ENCODE data around the gene PARVB.

The PARVB gene

DNA sequence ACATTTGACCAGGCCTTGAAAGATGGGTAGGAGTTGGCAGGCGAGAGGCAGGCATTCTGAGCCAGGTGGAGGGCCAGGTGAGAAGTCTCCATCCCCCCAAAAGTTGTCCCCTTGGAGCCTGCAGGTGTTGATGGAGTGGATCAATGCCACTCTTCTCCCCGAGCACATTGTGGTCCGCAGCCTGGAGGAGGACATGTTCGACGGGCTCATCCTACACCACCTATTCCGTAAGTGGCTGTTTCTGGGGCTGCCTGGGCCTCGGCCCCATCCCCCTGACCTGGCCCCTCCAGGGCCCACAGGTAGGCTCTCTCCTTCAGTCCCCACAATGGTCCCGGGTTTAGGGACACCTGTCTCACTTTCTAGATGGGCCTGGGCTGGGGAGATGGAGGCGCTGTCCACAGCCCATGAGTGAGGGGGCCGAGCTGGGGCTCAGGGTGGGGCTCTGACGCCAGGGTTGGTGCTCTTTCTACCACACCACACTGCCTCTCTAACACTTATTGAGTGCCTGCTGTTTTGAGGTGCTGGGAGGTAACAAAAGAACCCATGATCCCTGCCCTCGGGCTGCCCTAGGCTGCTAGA, 163.6 kb downstream of the PARVB start:
- no peak for DNase-seq

DNA sequence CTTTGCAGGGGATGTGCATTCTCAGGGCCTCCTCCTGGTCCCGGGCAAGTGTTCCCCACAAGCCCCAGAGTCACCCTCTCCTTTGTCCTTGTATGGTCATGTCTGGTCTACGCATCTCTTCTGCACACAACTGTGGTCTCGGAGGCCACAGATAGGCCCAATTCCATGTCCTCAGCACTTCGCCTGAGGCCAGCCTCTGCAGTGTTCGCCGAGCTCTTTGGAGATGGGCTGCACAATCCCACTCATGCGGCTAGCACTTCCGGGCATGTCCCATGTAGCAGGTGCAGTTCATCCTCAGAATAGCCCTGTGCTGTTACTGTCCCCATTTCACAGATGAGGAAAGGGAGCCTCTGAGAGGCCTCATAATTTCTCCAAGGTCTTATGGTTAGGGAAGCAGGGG, 164.2 kb downstream of the PARVB start:
- no peak for DNase-seq

DNA sequence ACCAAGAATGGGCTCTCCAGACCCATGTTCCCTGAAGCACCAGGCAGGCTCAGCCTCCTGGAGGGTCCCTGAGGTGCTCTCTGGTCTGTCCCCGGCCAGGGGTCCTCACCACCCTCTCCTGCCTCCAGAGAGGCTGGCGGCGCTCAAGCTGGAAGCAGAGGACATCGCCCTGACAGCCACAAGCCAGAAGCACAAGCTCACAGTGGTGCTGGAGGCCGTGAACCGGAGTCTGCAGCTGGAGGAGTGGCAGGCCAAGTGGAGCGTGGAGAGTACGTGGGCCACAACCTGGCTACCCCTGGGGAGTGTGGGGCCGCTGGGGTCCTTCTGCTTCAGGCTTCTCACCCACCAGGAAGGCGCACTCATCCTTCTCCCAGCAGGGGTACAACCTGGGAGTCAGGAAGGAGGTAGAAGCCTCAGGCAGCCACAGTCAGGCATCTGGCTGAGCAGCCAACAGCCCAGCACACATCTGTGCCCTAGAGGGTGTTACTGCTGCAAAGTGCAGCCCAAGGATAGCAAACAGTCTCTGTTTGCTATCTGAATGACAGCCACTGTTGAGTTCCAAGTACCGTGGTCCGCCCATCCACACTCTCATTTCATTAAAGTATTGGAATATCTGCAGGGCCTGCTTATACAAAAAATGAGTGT, 165.0 kb downstream of the PARVB start:
- DNase-seq = no peak

DNA sequence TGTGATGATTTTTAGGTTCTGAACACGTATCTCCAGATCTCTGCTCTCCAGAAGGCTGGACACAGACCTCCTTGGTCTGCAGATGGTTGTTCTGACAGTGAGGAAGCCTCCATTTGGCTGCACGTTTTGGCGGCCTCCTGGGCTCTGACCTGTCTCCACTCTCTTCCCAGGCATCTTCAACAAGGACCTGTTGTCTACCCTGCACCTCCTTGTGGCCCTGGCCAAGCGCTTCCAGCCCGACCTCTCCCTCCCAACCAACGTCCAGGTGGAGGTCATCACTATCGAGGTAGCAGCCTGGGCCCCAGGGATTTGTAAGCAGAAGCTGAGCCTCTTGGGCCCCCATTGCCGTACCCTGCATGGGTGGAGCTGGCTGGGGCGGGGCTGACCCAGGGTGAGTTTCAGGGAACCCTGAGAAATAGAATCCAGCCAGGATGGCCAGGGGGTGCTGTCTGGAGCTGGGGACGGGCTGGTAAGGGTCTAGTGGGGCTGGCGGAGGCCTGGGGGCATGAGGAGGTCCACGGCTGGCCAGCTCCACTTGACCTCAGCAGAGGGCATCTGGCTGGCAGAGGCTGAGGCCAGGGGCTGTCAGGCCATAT, 166.4 kb downstream of the PARVB start:
- DNase-seq = no peak

DNA sequence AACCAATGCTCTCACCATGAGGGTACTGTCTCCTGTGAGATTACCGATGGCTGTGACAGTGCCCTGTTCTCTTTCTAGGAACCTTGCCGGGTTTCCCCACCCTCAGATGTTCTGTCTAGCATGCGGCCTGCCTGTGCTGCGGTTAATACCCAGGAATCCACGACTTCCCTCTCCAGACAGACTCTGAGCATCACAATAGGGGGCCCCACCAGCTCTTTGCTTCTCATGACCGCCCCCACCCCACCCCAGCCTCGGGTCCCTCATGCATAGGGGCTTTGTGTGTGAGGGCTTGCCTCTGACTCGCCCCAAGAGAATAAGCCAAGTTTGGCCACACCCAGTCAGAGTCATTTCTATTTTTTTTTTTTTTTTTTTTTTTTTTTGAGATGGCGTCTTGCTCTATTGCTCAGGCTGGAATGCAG, 166.9 kb downstream of the PARVB start:
- no peak for DNase-seq

DNA sequence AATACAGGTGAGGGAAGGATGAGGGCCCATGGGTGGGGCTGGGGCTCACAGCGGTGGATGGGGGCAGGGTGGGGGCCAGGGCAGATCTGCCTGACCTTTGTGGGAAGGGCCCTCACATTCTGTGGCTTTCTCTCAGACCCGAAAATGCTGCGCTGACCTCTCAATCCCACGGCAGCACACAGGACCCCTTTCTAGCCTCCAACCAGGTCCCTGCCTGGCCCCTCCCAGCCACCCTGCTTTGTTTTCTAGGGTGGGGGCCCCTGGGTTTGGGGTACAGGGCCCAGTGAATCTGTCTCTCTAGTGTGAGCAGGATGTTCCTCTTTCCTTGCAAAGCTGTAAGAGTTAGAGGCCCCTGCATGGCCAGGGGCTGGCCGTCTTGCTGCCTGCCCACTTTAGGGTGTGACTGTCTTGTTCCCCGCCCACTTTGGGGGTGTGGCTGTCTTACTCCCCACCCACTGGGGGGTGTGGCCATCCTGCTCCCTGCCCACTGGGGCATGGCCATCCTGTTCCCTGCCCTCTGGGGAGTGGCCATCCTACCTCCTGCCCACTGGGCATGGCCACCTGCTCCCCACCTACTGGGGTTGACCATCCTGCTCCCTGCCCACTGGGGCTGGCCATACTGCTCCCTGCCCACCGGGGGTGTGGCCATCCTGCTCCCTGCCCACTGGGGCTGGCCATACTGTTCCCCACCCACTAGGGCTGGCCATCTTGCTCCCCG, 168.2 kb downstream of the PARVB start:
- no peak for DNase-seq

DNA sequence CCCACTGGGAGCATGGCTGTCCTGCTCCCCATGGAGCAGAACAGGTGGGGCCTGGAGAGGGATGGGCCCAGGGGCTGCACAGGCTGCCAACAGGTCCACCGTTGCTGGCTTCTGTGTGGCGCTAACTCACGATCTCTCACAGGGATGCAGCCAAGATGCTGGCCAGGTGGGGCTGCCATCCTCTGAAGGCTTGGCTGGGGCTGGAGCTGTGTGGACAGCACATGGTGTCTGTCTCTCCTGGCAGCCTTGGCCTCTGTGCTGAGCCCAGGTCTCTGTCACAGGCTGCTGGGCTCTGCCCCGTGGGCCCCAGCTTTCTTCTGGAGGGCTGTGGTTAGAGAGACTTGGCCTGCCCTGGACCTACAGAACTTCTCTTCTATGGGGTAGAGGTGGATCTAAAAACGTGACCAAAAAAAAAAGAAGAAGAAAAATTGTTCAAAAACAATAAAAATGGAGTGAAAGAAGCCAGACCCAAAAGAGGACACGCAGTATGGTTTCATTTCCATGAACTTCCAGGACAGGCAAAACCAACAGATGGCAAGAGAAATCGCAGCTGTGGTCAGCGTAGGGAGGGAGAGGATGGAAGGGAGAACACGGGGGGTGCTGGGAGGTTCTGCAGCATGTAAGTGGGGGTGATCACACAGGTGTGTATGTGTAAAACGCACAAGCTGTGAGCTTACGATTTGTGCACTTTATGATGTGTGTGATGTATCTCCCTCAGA, 168.9 kb downstream of the PARVB start:
- DNase-seq = no peak

DNA sequence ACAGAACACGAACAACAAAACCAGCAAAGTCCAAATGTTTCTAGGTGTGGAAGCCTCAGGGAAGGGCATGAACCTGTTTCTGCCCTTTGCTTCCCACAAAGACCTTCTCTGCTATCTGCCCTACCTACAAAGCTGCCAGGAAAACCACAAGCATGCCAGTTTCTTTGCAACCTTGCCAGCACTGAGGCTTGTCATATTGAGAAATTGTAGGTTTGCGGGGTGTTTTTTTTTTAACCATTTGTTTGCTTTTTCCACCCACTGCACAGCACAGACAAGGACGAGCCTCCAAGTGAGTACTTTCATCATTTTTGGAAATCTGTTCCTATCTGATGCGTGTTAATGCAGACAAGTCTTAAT, 169.4 kb downstream of the PARVB start:
- no peak for DNase-seq

DNA sequence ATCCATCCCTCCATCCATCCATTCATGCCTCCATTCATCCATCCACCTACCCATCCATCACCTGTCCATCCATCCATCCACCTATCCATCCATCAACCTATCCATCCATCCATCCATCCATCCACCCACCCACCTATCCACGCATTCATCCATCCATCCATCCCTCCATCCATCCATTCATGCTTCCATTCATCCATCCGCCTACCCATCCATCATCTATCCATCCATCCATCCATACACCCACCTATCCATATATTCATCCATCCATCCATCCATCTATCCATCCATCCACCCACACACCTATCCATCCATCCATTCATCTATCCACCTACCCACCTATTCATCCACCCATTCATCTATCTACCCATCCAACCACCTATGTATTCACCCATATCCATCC, 170.5 kb downstream of the PARVB start:
- no peak for DNase-seq

DNA sequence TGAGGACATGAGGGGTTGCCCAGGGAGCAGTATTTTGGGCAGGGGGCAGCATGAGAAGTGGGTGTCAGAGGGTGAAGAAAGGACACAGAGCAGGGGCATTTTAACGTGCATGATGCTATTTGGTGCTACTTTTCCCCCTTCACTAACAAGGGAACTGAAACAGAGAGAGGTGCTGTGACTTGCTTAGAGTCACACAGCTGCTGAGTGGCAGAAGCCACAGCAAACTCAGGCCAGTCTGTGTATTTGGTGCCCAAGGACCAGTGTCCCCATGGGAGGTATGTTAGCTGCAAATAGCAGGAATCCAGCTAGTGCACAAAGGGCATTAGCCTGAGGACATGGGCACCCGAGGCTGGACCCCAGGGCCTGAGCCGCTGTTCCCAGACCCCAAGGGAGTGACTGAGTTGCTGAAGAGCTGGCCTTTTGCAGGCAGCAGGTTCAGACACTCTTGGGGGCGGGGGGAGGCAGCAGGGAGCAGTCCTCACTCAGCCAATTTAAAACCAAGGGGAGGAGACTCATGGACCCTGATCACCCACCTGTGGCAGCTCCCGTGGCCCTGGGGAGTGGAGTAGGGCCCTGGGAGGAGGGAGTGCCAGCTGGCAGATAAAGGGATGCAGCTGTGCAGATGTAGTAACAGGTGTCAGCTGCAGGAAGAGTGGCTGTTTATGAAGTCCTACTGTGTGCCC, 171.2 kb downstream of the PARVB start:
- DNase-seq = no peak

DNA sequence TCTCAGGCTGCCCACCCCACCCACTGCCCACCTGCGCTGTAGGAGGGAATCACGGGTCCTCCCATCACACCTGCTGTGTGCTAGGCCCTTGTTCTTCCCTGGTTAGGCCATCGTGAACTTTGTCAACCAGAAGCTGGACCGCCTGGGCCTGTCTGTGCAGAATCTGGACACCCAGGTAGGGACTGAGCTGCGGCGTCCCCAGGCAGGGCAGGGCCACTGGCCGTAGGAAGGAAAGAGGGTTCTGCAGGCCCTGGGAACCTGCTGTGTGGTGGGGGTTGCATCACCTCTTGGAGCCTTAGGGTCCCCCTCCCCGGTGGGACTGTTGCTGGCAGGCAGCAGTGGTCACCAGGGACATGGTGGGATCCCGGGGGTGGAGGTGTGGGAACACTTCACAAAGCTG, 172.1 kb downstream of the PARVB start:
- DNase-seq = no peak

DNA sequence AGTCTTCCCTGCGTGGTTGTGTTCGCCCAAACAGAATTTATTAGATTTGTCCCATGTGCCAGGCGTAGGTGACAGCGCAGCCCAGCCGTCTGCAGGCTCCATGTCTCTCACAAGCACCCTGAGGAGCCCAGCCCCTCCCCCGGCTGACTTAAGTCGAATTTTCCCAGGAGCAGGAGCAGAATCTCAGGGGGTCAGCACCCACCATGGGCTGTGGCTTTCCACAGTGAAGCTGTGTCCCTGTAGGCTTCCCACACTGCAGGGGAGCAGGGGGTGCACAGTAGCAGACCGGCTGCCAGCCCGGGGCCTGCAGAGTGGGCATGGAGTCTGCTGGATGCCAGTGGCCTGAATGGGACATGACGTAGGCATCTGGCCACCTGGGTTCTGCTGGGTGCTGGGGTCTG, 172.6 kb downstream of the PARVB start:
- DNase-seq = no peak

DNA sequence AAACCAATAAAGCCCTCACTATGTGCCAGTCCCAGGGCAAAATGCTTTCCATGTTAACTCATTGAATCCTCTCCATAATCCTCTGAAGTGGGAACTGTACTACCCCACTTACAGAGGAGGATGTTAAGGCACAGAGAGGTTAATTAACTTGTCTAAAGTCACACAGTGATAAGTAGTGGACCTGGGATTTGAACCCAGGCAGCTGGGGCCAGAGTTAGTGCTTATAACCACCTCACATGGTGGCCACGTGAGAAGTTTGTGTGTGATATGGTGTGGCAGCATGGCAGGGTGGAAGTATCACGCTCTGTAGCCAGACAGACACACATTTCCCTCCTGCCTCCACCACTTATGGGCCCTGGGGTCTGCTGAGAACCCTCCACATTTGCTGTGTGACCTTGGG, 173.2 kb downstream of the PARVB start:
- DNase-seq = no peak

DNA sequence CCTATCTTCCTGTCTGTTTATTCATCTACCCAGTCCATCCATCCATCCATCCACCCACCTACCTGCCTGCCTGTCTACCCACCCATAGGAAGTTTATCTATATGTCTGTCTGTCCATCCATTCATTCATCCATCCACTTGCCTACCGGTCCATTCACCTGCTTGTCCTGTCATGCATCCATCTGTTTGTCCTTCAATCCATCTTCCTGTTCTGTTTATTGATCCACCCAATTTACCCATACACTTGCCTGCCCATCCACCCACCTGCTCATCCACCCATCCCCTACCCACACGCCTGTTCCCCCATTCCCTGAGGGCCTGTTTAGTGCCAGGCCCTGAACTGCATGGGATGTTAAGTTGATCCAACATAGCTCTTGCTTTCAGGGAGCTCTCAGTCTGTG, 175.1 kb downstream of the PARVB start:
- no peak for DNase-seq

DNA sequence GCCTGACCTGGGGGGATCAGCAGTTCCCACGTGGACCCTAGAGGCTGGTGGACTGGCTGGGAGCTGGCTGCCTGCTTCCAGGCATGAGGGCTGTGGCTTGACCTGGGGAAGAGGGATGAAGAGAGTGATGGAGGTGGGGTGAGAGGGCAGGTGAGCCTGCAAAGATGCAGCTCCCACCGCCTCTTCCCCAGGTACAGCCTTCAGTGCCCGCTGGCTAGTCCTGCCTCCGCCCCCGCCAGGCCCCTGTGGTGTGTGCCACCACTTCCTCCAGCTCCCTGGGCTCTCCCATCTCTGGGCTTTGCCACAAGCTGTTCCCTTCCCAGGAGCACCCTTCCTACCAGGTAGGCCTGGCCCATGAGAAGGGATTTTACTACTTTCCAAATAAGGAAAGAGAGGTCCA, 175.8 kb downstream of the PARVB start:
- no peak for DNase-seq

DNA sequence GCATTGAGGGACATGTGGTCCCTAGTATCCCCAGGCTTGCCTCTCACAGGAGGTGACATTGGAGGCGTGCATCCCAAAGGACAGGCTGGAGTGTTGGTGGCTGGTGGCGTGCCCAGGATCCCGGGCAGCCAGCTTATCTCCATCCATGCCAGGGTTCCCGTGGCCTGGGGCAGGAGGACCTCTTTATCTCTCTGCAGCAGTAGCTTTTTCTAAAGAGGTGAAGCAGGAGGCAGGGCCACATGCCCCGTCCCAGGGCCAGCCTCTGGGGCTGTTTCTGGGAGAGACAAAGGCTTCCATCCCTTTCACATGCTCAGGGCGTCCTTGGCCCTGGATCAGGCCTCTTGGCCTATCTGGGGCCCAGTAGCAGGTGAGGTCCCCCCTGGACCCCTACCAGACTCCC, 176.3 kb downstream of the PARVB start:
- DNase-seq = no peak

DNA sequence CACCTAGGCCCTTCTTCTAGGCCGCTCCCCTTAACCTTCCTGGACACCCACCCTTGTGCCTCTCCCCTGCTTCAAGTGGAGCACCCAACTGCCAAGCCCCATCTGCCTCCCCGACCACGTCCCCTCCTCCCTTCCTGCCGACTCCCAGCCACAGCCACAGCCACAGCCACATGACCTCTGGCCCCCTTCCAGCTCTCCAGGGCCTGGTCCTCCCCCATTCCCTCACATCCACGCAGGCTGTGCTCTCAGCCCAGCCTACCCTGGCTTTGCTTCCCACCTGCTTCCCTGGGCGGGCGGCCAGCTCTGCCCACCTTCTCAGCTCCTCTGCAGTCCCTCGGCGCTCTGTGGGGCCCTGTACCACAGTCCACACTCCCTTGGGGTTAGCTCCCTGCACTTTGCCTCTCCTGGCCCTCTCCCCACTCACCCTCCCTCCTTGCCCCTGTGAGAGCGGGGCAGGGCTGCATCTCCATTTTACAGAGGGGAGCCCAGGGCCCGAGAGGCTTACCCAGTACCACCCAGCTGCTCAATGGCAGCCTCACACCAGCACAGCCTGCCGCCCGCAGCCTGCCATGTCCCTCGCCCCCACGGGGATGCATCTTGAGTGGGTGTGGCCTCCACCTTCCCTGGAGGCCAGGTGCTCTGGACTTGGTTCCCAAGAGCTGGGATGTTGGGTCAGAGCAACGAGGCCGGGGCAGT, 176.9 kb downstream of the PARVB start:
- DNase-seq = no peak

DNA sequence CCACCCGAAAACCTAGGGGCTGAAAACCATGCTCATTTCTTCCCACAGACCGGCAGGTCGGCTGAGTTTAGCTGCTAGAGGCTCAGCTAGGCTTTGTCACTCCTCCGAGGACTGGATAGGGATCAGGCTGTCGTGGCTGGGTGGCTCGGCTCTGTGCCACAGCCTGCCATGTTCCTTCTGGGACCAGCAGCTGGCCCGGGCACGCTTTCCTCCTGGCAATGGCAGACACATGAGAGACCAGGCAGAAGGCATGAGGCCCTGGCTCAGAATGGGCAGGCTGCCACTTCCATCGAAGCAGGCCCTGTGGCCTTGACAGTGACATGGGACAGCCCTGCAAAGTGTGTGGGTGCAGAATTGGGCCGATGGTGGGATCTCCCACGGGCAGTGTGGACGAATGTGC, 177.6 kb downstream of the PARVB start:
- no peak for DNase-seq

DNA sequence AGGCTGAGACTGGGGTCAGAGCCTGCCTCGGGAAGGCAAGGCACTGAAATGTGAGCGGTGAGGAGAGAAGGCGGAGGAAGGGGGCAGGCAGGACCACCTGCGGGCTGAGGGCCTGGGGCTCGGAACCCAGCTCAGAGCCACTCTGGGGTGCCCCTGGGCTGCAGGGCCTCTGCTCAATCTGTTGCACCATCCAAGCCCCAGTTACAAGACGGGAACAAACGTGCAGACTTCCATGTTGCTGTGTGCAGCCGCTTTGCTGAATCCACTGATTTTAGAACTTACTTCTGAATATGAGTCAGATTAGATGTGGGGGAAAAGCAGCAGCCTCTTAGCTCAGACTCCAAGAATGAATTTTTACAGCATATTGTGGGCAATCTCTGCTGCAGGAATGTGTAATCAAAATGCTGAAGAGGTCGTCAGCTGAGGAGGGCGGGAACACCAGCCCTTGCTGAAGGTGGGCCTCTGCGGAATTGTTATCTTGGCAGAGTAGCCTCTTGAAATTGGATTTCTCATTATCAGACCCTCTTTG, 178.2 kb downstream of the PARVB start:
- no peak for DNase-seq

DNA sequence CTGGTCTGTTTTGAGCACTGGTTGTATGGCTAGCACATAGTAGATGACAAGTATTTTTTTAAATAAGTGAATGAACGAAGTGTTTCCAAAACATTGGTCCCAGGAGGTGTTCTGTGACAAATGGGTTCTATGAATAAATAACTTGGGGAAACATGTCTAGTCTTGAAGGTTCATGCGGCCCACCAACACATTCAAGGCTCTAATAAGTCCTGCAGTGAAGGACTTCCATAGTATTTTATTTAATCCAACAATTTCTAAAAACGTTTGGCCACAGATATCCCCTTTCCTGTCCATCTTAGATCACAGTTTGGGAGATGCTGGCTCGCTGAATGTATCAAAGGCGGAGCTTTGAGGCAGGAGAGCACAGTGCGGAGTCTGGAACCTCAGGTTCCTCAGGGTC, 179.1 kb downstream of the PARVB start:
- no peak for DNase-seq

DNA sequence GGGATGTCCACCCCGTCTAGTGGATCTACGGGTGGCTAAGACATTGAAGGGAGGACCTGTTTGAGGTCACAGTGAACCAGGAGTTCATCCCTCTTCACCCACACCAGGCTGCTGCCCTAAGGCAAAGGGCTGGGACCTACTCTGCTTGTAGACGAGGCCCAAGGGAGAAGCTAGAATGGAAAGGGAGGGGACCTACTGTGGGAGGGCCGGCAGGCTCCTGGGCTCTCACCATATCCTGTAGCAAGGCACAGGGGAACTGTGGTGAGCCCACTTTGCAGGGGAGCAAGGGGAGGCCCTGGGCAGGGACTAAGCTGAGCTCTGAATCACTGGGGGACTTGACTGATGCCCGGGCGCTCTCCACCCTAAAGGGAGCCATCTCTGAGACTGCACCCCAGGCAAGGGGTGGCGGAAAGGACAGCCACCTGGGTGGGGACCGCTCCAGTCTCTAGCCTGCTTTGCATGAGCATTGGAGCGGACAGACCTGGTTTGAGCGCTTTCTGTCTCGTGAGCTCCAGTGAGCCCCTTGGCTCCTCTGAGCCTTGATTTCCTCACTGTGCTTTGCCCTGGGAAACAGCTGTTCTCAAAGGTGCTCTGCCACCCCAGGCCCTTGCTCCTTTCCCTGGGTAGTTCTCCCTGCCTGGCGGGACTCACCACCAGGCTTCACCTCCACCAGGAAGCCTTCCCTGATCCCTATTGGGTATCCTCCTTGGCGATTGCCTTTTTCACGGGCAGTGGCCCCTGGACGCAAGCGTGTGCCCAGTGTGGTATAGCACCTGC, 180.8 kb downstream of the PARVB start:
- DNase-seq = no peak

All from retina (tissue), 1 donor.